Stimulated activated CD4-positive, alpha-beta T cell treated with anti-CD3 and anti-CD28 coated beads, Interleukin-15, amount 100 ng/mL, for 1 hour (primary cell): Measurements from ENCODE around the gene FNDC3A.
"Not testable (repeated sequence)": the region's sequence is repeated elsewhere in the genome, so short reads cannot be mapped to it uniquely, and the experiment has no call there.

Source experiments
- DNase-seq, 2 donors: peaks; one replicate each; pipeline ENCODE4 v3.0.0-alpha.2; 2020; ENCODE audit warnings: low read depth in 1 of 2, low spot score in 1 of 2

Gene FNDC3A

GRCh38 chr13:49132479-49133002, 156.8 kb downstream of the FNDC3A start:
- no peak for DNase-seq

GRCh38 chr13:49134305-49134704, 158.6 kb downstream of the FNDC3A start:
- no peak for DNase-seq

GRCh38 chr13:49137138-49137643, 161.5 kb downstream of the FNDC3A start:
- DNase-seq, result not testable (repeated sequence)

GRCh38 chr13:49140910-49141611, 165.3 kb downstream of the FNDC3A start:
- DNase-seq, result no peak

- DNase-seq, result no peak
These were observed 171.2 kb downstream of the FNDC3A start for GRCh38 chr13:49146950-49147355.

- no peak for DNase-seq
These were observed 172.7 kb downstream of the FNDC3A start for GRCh38 chr13:49148405-49148804.

- not testable (repeated sequence) for DNase-seq
These were observed 182.4 kb downstream of the FNDC3A start for GRCh38 chr13:49157955-49158584.

- not testable (repeated sequence) for DNase-seq
These were observed 187.4 kb downstream of the FNDC3A start for GRCh38 chr13:49163162-49163561.

GRCh38 chr13:49164712-49165111, 189.0 kb downstream of the FNDC3A start:
- no peak for DNase-seq

GRCh38 chr13:49165798-49166752, 190.4 kb downstream of the FNDC3A start:
- DNase-seq, result no peak

- DNase-seq, result no peak
These were observed 195.6 kb downstream of the FNDC3A start for GRCh38 chr13:49171359-49171758.

GRCh38 chr13:49183672-49184325, 208.1 kb downstream of the FNDC3A start:
- no peak for DNase-seq

- no peak for DNase-seq
These were observed 208.9 kb downstream of the FNDC3A start for GRCh38 chr13:49184621-49185020.

- no peak for DNase-seq
These were observed 209.6 kb downstream of the FNDC3A start for GRCh38 chr13:49185264-49185663.

- no peak for DNase-seq
These were observed 215.2 kb downstream of the FNDC3A start for GRCh38 chr13:49190901-49191300.

GRCh38 chr13:49206641-49207040, 230.9 kb downstream of the FNDC3A start:
- no peak for DNase-seq

- DNase-seq, result no peak
These were observed 232.9 kb downstream of the FNDC3A start for GRCh38 chr13:49208619-49209018.

GRCh38 chr13:49210114-49210513, 234.4 kb downstream of the FNDC3A start:
- DNase-seq, result no peak

GRCh38 chr13:49210669-49211068, 235.0 kb downstream of the FNDC3A start:
- no peak for DNase-seq

GRCh38 chr13:49213539-49213938, 237.8 kb downstream of the FNDC3A start:
- DNase-seq, result no peak
